ENCODE results near the gene SH2D6.

Gene SH2D6

GRCh38 chr2:85439986-85440385, 21.5 kb downstream of the SH2D6 start:
- no peak for DNase-seq (ENCODE audit: low spot score)

GRCh38 chr2:85440729-85441128, 22.2 kb downstream of the SH2D6 start:
- DNase-seq (ENCODE audit: low spot score): no peak

- no peak for DNase-seq (ENCODE audit: low spot score)
Measured at GRCh38 chr2:85441864-85442263, 23.4 kb downstream of the SH2D6 start.

- no peak for DNase-seq (ENCODE audit: low spot score)
Measured at GRCh38 chr2:85444629-85445172, 26.2 kb downstream of the SH2D6 start.

- DNase-seq (ENCODE audit: low spot score): no peak
Measured at GRCh38 chr2:85445316-85446295, 27.1 kb downstream of the SH2D6 start.

- no peak for DNase-seq (ENCODE audit: low spot score)
Measured at GRCh38 chr2:85446296-85447221, 28.0 kb downstream of the SH2D6 start.

- no peak for DNase-seq (ENCODE audit: low spot score)
Measured at GRCh38 chr2:85447222-85447585, 28.7 kb downstream of the SH2D6 start.

GRCh38 chr2:85448461-85449213, 30.1 kb downstream of the SH2D6 start:
- DNase-seq (ENCODE audit: low spot score): no peak

- no peak for DNase-seq (ENCODE audit: low spot score)
Measured at GRCh38 chr2:85449214-85449588, 30.7 kb downstream of the SH2D6 start.

- no peak for DNase-seq (ENCODE audit: low spot score)
Measured at GRCh38 chr2:85452237-85452636, 33.7 kb downstream of the SH2D6 start.

GRCh38 chr2:85453571-85453970, 35.1 kb downstream of the SH2D6 start:
- no peak for DNase-seq (ENCODE audit: low spot score)

- no peak for DNase-seq (ENCODE audit: low spot score)
Measured at GRCh38 chr2:85455552-85456090, 37.1 kb downstream of the SH2D6 start.

GRCh38 chr2:85457043-85457442, 38.5 kb downstream of the SH2D6 start:
- no peak for DNase-seq (ENCODE audit: low spot score)

- DNase-seq (ENCODE audit: low spot score): no peak
Measured at GRCh38 chr2:85457877-85458316, 39.4 kb downstream of the SH2D6 start.

GRCh38 chr2:85458601-85459563, 40.4 kb downstream of the SH2D6 start:
- DNase-seq (ENCODE audit: low spot score): no peak

- DNase-seq (ENCODE audit: low spot score): no peak
Measured at GRCh38 chr2:85459771-85460170, 41.3 kb downstream of the SH2D6 start.

GRCh38 chr2:85462322-85462721, 43.8 kb downstream of the SH2D6 start:
- DNase-seq (ENCODE audit: low spot score): no peak

- DNase-seq (ENCODE audit: low spot score): no peak
Measured at GRCh38 chr2:85468096-85468703, 49.7 kb downstream of the SH2D6 start.

GRCh38 chr2:85468704-85469349, 50.3 kb downstream of the SH2D6 start:
- DNase-seq (ENCODE audit: low spot score): no peak
